ENCODE results near the gene TECTA. TPM values are rescaled to one million over a fixed set of nuclear protein-coding genes. Genes with fewer than 3 reads are reported as not detected.

Gene TECTA
- total RNA-seq, 2 experiments from 2014 or later = 0.16 to 0.41 TPM

- POLR2A ChIA-PET = interaction anchor here (0.7 kb wide), 1 partner anchor 380 kb away, joined by 3 read pairs; no protein-coding TSS in a partner anchor
- intact Hi-C loops (cut with micrococcal nuclease) = no loop called here
- peaks cover 26% of the 10 kb centered on the region for H3K36me3 Mint-ChIP-seq (ENCODE audit: low read depth)
Observed at GRCh38 chr11:121070951-121071845, 29.8 kb upstream of the TECTA start.

GRCh38 chr11:121071846-121072450 is 29.1 kb upstream of the TECTA start:
- DNase-seq = no peak
- no peak overlapping the region for H3K4me3 Mint-ChIP-seq
- no peaks in the 10 kb centered on the region for H3K27me3 Mint-ChIP-seq
- CTCF ChIA-PET = no interaction called here
- H3K27ac Mint-ChIP-seq = no peak overlapping the region
- H3K36me3 Mint-ChIP-seq (ENCODE audit: low read depth) = peaks cover 26% of the 10 kb centered on the region
- no peaks in the 10 kb centered on the region for H3K9me3 Mint-ChIP-seq
- POLR2A ChIA-PET = interaction anchor here (0.7 kb wide), 1 partner anchor 379 kb away, joined by 3 read pairs; no protein-coding TSS in a partner anchor
- ATAC-seq = no peak
- no peaks in the 10 kb centered on the region for H3K4me1 Mint-ChIP-seq (ENCODE audit: low read depth)
- no peak for TF ChIP-seq CTCF (IDR thresholded peaks at IDR 0.05)
- intact Hi-C loops (cut with micrococcal nuclease) = no loop called here

More at GRCh38 chr11:121070951-121071845, 29.8 kb upstream of the TECTA start:
- ATAC-seq = no peak
- DNase-seq = no peak
- Mint-ChIP-seq H3K4me3 (no peak overlapping the region), H3K9me3 (no peaks in the 10 kb centered on the region), H3K4me1 (ENCODE audit: low read depth) (no peaks in the 10 kb centered on the region), H3K27me3 (no peaks in the 10 kb centered on the region), H3K27ac (no peak overlapping the region)
- CTCF ChIA-PET = no interaction called here
- TF ChIP-seq CTCF (IDR thresholded peaks at IDR 0.05) = no peak

GRCh38 chr11:121081321-121081720 is 19.7 kb upstream of the TECTA start:
- no peak overlapping the region for H3K4me3 Mint-ChIP-seq
- DNase-seq = no peak
- H3K27ac Mint-ChIP-seq = no peak overlapping the region
- ATAC-seq = no peak
- ChIA-PET POLR2A (no interaction called here), CTCF (no interaction called here)
- TF ChIP-seq CTCF (IDR thresholded peaks at IDR 0.05) = no peak
- H3K27me3 Mint-ChIP-seq = no peaks in the 10 kb centered on the region
- H3K36me3 Mint-ChIP-seq (ENCODE audit: low read depth) = peaks cover 7% of the 10 kb centered on the region
- no peaks in the 10 kb centered on the region for H3K9me3 Mint-ChIP-seq
- peaks cover 8% of the 10 kb centered on the region for H3K4me1 Mint-ChIP-seq (ENCODE audit: low read depth)
- intact Hi-C loops (cut with micrococcal nuclease) = no loop called here

GRCh38 chr11:121082219-121082618 is 18.8 kb upstream of the TECTA start:
- Mint-ChIP-seq H3K4me3 (no peak overlapping the region), H3K36me3 (ENCODE audit: low read depth) (peaks cover 10% of the 10 kb centered on the region), H3K9me3 (no peaks in the 10 kb centered on the region), H3K27ac (no peak overlapping the region), H3K4me1 (ENCODE audit: low read depth) (peaks cover 8% of the 10 kb centered on the region), H3K27me3 (no peaks in the 10 kb centered on the region)
- ATAC-seq (no peak), DNase-seq (no peak)
- POLR2A ChIA-PET = no interaction called here
- intact Hi-C loops (cut with micrococcal nuclease) = no loop called here
- no peak for TF ChIP-seq CTCF (IDR thresholded peaks at IDR 0.05)
- CTCF ChIA-PET = interaction anchor here (1.3 kb wide), 1 partner anchor 112 kb away, joined by 5 read pairs; no protein-coding TSS in a partner anchor

GRCh38 chr11:121082670-121083069 is 18.4 kb upstream of the TECTA start:
- Mint-ChIP-seq H3K27me3 (no peaks in the 10 kb centered on the region), H3K9me3 (no peaks in the 10 kb centered on the region), H3K4me1 (ENCODE audit: low read depth) (peaks cover 8% of the 10 kb centered on the region), H3K27ac (no peak overlapping the region), H3K4me3 (no peak overlapping the region), H3K36me3 (ENCODE audit: low read depth) (peaks cover 13% of the 10 kb centered on the region)
- no peak for TF ChIP-seq CTCF (IDR thresholded peaks at IDR 0.05)
- ChIA-PET POLR2A (no interaction called here), CTCF (interaction anchor here (1.3 kb wide), 1 partner anchor 112 kb away, joined by 5 read pairs; no protein-coding TSS in a partner anchor)
- DNase-seq (no peak), ATAC-seq (no peak)
- intact Hi-C loops (cut with micrococcal nuclease) = no loop called here

Data from activated CD8-positive, alpha-beta T cell treated with anti-CD3 and anti-CD28 coated beads for 36 hours (primary cell).